ENCODE data around the gene FABP7. TPM values are rescaled to one million over a fixed set of nuclear protein-coding genes. Genes with fewer than 3 reads are reported as not detected.

The FABP7 gene
- total RNA-seq, 6 experiments from 2014 or later: not detected

DNA sequence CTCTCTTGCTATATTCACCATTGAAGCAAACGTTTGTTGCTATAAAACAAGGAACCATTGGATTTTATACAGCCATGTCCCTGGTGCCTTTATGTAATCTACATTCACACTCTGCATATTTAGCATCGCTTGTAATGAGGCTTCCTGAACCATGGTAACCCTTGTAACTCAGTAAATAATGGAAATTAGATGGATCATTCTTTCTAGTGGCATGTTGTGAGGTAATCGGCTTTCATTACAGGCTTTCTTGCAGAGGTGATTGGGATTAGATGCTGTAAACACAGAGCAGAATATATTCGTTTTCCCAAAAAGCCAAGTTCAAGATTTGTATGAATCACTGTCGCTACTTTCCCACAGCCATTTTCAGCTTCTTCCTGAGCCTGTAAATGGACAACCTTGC lies 45.6 kb downstream of the FABP7 start:
- TF ChIP-seq, protein P1, sequence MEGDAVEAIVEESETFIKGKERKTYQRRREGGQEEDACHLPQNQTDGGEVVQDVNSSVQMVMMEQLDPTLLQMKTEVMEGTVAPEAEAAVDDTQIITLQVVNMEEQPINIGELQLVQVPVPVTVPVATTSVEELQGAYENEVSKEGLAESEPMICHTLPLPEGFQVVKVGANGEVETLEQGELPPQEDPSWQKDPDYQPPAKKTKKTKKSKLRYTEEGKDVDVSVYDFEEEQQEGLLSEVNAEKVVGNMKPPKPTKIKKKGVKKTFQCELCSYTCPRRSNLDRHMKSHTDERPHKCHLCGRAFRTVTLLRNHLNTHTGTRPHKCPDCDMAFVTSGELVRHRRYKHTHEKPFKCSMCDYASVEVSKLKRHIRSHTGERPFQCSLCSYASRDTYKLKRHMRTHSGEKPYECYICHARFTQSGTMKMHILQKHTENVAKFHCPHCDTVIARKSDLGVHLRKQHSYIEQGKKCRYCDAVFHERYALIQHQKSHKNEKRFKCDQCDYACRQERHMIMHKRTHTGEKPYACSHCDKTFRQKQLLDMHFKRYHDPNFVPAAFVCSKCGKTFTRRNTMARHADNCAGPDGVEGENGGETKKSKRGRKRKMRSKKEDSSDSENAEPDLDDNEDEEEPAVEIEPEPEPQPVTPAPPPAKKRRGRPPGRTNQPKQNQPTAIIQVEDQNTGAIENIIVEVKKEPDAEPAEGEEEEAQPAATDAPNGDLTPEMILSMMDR (IDR thresholded peaks at IDR 0.05): no peak

DNA sequence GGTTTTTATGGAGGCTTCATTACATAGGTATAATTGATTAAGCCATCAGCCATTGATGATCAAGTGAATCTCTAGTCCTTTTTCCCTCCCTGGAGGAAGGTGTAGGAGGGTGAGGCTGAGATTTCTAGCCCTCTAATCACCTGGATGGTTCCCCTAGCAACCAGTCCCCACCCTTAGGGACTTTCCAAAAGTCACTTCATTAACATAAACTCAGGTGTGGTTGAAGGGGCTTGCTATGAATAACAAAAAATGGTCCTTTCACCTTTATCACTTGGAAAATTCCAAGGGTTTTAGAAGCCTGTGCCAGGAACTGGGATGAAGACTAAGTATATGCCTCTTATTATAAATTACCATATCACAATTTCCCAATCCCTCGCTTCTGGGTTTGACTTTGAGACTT lies 49.9 kb downstream of the FABP7 start:
- DNase-seq: no peak
- H3K4me1 Mint-ChIP-seq (ENCODE audit: low read depth): no peaks in the 10 kb centered on the region
- TF ChIP-seq, protein P1 (IDR thresholded peaks at IDR 0.05): no peak
- H3K9me3 Mint-ChIP-seq: no peaks in the 10 kb centered on the region
- H3K27me3 Mint-ChIP-seq (ENCODE audit: insufficient read depth): peaks cover 11% of the 10 kb centered on the region
- no peak overlapping the region for H3K27ac Mint-ChIP-seq
- no peaks in the 10 kb centered on the region for H3K36me3 Mint-ChIP-seq (ENCODE audit: low read depth)
- H3K4me3 Mint-ChIP-seq: no peak overlapping the region

More for the DNA sequence above, 45.6 kb downstream of the FABP7 start:
- DNase-seq: no peak
- Mint-ChIP-seq H3K27ac (no peak overlapping the region), H3K27me3 (ENCODE audit: insufficient read depth) (peaks cover 3% of the 10 kb centered on the region), H3K4me1 (ENCODE audit: low read depth) (no peaks in the 10 kb centered on the region), H3K4me3 (no peak overlapping the region), H3K9me3 (no peaks in the 10 kb centered on the region), H3K36me3 (ENCODE audit: low read depth) (no peaks in the 10 kb centered on the region)

DNA sequence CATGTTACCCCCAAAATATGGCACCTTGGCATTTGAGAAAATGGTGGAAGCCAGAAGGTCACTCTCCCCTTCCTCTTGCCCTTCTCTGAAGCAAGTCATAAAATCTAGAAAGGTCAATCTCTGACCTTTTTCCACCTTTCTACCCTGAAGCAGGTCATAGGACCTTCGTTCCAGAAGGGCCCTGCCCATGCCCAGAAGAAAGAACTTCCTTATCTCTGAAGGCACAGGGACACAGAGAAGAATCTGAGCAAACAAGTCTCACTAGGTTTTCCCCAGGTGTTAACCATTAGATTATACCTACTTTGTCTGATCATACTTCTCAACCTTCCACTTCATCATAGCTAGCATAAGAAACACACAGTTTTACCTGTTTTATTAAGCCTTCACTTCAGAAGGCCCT lies 52.0 kb downstream of the FABP7 start:
- no peaks in the 10 kb centered on the region for H3K36me3 Mint-ChIP-seq (ENCODE audit: low read depth)
- no peak for DNase-seq
- no peaks in the 10 kb centered on the region for H3K4me1 Mint-ChIP-seq (ENCODE audit: low read depth)
- no peaks in the 10 kb centered on the region for H3K9me3 Mint-ChIP-seq
- H3K4me3 Mint-ChIP-seq: no peak overlapping the region
- TF ChIP-seq, protein P1 (IDR thresholded peaks at IDR 0.05): no peak
- no peak overlapping the region for H3K27ac Mint-ChIP-seq
- peaks cover 17% of the 10 kb centered on the region for H3K27me3 Mint-ChIP-seq (ENCODE audit: insufficient read depth)

DNA sequence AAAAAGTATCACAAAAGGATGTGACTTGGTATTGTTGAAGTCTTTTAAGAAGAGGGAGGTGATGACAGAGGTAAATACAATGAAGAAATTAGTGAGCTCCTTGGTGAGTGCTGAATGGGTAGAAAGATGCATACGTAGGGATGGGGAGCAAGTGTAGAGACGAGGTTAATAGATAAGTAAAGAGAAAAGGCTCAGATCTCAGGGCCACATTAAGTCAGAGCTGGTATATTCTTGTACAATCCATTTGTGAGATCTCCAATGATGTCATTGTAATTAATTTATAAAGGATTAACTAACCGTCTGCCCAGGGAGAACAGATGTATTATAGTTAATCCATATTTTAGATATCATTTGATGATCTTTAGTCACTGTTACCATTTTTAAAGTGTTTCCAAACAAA lies 52.9 kb downstream of the FABP7 start:
- TF ChIP-seq, protein P1 (IDR thresholded peaks at IDR 0.05): no peak
- Mint-ChIP-seq H3K4me3 (no peak overlapping the region), H3K4me1 (ENCODE audit: low read depth) (no peaks in the 10 kb centered on the region), H3K9me3 (no peaks in the 10 kb centered on the region), H3K36me3 (ENCODE audit: low read depth) (no peaks in the 10 kb centered on the region), H3K27me3 (ENCODE audit: insufficient read depth) (peaks cover 19% of the 10 kb centered on the region), H3K27ac (no peak overlapping the region)
- no peak for DNase-seq

DNA sequence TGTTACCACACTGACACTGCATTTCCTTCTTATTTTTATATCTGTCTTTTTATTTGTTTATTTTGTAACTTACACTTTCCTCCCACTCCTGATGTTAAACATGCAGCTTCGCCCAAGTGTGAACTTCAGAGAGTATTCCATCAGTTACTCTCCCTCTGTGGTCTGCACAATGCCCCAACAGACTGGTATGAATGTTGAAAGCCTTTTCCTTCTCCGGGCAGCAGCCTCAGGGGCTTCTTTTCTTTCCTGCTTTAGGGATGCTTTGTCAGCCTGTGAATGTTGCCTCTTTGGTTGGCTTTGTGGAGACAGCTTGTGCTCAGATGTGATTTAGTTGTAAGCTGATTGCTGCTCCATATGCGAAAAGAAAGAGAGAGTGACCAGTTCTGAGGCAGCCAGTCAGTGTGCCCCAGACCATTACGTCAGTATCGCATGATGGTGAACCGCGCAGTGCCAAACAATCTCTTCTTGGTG lies 53.5 kb downstream of the FABP7 start:
- H3K27me3 Mint-ChIP-seq (ENCODE audit: insufficient read depth): peaks cover 19% of the 10 kb centered on the region
- H3K9me3 Mint-ChIP-seq: no peaks in the 10 kb centered on the region
- H3K36me3 Mint-ChIP-seq (ENCODE audit: low read depth): no peaks in the 10 kb centered on the region
- H3K4me1 Mint-ChIP-seq (ENCODE audit: low read depth): no peaks in the 10 kb centered on the region
- TF ChIP-seq, protein P1 (IDR thresholded peaks at IDR 0.05): no peak
- H3K27ac Mint-ChIP-seq: no peak overlapping the region
- DNase-seq: no peak
- H3K4me3 Mint-ChIP-seq: no peak overlapping the region

Other genes with a start within 250 kb of the FABP7 start
- under 1 TPM in 1 of 6 experiments, not detected in 5; 0.22 TPM for gene PKIB, start 169.3 kb upstream of the FABP7 start, total RNA-seq (2021; fragmentation: NEBNext Ultra II Directional; extraction: Animal tissue kit (Norgen Biotek cat#: 25700))
- 1 to 10 TPM; 4.8 to 8.2 (median 6.8) TPM for gene SMPDL3A, start 9.5 kb downstream of the FABP7 start, total RNA-seq (2021; fragmentation: NEBNext Ultra II Directional; extraction: Animal tissue kit (Norgen Biotek cat#: 25700))
- gene CLVS2, start 216.5 kb downstream of the FABP7 start, total RNA-seq (2021; fragmentation: NEBNext Ultra II Directional; extraction: Animal tissue kit (Norgen Biotek cat#: 25700)): not detected